ENCODE measurements around the gene GORASP1. TPM values are rescaled to one million over a fixed set of nuclear protein-coding genes. Genes with fewer than 3 reads are reported as not detected.

Gene GORASP1
- total and polyA plus RNA-seq, 2 experiments from 2014 or later = 10.3 to 38.3 TPM

DNA sequence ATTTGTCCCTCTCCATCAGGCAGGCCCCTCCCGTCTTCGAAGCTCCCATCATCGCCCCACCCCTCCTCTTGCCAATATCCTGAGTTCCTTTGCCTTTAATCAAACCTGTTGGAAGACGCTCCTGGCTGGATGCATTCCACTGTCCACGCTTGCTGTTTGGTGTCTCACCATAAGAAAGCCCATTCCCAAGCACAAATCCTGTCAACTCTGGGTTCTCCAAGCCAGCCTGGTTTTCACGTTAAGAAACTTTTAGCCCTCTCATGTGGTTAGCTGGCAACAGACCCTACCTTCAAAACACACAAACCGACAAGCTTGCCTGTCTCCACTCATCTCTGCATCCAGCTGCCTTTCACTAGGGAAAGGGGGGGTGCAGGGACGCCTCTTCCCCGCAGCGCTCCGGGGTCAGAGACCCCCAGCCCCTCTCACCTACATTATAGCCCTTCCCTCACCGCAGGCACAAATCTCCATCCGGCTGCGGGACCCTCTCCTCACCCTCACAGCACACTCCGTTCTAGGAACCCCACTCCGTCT is 1.1 kb downstream of the GORASP1 start (continued):
- TF ChIP-seq, protein P1, sequence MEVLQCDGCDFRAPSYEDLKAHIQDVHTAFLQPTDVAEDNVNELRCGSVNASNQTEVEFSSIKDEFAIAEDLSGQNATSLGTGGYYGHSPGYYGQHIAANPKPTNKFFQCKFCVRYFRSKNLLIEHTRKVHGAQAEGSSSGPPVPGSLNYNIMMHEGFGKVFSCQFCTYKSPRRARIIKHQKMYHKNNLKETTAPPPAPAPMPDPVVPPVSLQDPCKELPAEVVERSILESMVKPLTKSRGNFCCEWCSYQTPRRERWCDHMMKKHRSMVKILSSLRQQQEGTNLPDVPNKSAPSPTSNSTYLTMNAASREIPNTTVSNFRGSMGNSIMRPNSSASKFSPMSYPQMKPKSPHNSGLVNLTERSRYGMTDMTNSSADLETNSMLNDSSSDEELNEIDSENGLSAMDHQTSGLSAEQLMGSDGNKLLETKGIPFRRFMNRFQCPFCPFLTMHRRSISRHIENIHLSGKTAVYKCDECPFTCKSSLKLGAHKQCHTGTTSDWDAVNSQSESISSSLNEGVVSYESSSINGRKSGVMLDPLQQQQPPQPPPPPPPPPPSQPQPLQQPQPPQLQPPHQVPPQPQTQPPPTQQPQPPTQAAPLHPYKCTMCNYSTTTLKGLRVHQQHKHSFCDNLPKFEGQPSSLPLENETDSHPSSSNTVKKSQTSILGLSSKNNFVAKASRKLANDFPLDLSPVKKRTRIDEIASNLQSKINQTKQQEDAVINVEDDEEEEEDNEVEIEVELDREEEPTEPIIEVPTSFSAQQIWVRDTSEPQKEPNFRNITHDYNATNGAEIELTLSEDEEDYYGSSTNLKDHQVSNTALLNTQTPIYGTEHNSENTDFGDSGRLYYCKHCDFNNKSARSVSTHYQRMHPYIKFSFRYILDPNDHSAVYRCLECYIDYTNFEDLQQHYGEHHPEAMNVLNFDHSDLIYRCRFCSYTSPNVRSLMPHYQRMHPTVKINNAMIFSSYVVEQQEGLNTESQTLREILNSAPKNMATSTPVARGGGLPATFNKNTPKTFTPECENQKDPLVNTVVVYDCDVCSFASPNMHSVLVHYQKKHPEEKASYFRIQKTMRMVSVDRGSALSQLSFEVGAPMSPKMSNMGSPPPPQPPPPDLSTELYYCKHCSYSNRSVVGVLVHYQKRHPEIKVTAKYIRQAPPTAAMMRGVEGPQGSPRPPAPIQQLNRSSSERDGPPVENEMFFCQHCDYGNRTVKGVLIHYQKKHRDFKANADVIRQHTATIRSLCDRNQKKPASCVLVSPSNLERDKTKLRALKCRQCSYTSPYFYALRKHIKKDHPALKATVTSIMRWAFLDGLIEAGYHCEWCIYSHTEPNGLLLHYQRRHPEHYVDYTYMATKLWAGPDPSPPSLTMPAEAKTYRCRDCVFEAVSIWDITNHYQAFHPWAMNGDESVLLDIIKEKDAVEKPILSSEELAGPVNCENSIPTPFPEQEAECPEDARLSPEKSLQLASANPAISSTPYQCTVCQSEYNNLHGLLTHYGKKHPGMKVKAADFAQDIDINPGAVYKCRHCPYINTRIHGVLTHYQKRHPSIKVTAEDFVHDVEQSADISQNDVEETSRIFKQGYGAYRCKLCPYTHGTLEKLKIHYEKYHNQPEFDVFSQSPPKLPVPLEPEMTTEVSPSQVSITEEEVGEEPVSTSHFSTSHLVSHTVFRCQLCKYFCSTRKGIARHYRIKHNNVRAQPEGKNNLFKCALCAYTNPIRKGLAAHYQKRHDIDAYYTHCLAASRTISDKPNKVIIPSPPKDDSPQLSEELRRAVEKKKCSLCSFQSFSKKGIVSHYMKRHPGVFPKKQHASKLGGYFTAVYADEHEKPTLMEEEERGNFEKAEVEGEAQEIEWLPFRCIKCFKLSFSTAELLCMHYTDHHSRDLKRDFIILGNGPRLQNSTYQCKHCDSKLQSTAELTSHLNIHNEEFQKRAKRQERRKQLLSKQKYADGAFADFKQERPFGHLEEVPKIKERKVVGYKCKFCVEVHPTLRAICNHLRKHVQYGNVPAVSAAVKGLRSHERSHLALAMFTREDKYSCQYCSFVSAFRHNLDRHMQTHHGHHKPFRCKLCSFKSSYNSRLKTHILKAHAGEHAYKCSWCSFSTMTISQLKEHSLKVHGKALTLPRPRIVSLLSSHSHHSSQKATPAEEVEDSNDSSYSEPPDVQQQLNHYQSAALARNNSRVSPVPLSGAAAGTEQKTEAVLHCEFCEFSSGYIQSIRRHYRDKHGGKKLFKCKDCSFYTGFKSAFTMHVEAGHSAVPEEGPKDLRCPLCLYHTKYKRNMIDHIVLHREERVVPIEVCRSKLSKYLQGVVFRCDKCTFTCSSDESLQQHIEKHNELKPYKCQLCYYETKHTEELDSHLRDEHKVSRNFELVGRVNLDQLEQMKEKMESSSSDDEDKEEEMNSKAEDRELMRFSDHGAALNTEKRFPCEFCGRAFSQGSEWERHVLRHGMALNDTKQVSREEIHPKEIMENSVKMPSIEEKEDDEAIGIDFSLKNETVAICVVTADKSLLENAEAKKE (CRISPR knock-in tag; IDR thresholded peaks at IDR 0.05) = no peak
- no peak for TF ChIP-seq EZH2phosphoT487 (IDR thresholded peaks at IDR 0.05; ENCODE audit: unreplicated experiment)

DNA sequence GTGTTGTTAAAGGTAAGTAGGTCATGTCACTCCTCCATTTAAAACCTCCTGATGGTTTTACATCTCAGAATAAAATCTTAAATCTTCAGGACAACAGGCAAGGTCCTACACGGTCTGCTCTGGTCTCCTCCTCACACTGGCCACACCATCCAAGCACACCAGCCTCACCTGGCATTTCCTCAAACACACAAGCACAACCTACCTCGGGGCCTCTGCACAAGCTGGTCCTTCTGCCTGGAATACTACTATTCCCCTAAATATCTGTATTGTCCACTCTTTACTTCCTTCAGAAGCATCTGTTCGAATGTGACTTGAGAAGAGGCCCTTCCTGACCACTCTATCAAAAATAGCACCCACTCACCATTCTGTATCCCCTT is 1.8 kb downstream of the GORASP1 start:
- no peaks in the 10 kb centered on the region for H3K27me3 ChIP-seq (ENCODE audit: insufficient read depth)
- no peaks in the 10 kb centered on the region for H3K9me2 ChIP-seq (ENCODE audit: insufficient read depth)
- ATAC-seq (no peak), DNase-seq (ENCODE audit: low spot score) (no peak)
- H3K4me3 ChIP-seq = peak overlapping the region; percentile 98; the same call in 1 of the 2 replicates
- H2AFZ ChIP-seq = no peak overlapping the region
- Mint-ChIP-seq H3K27ac (no peak overlapping the region), H3K36me3 (ENCODE audit: low read depth) (no peaks in the 10 kb centered on the region; the same call in 1 of the 3 replicates), H3K4me1 (peaks cover 33% of the 10 kb centered on the region), H3K4me3 (peak overlapping the region; percentile 94), H3K27me3 (ENCODE audit: insufficient read depth, low read depth, poor library complexity) (peaks cover 10% of the 10 kb centered on the region), H3K9me3 (no peaks in the 10 kb centered on the region; the same call in 2 of the 3 replicates)
- H3K4me2 ChIP-seq = peak overlapping the region; percentile 82; the same call in 1 of the 2 replicates
- H3K79me2 ChIP-seq (replicated peaks; ENCODE audit: insufficient read depth) = peaks cover 9% of the 10 kb centered on the region
- no peaks in the 10 kb centered on the region for H3F3A ChIP-seq (replicated peaks; ENCODE audit: low read depth)
- no peaks in the 10 kb centered on the region for H3K36me3 ChIP-seq (ENCODE audit: insufficient read depth)
- peaks cover 12% of the 10 kb centered on the region for H4K20me1 ChIP-seq (replicated peaks; ENCODE audit: insufficient read depth)
- no peak overlapping the region for H3K27ac ChIP-seq (ENCODE audit: low read depth)
- no peaks in the 10 kb centered on the region for H3K4me1 ChIP-seq (ENCODE audit: insufficient read depth)
- TF ChIP-seq EZH2phosphoT487 (IDR thresholded peaks at IDR 0.05; ENCODE audit: unreplicated experiment) (no peak), ZNF331 (CRISPR knock-in tag; IDR thresholded peaks at IDR 0.05; ENCODE audit: low read depth) (no peak), JUNB (IDR thresholded peaks at IDR 0.05; ENCODE audit: unreplicated experiment) (no peak), NANOG (IDR thresholded peaks at IDR 0.05; ENCODE audit: borderline replicate concordance) (no peak), ZNF114 (CRISPR knock-in tag; IDR thresholded peaks at IDR 0.05) (no peak), EZH2 (IDR thresholded peaks at IDR 0.05; ENCODE audit: low read depth, unreplicated experiment) (no peak), CREB1 (CRISPR knock-in tag; IDR thresholded peaks at IDR 0.05; ENCODE audit: low read depth) (no peak)
- TF ChIP-seq, protein P1 (CRISPR knock-in tag; IDR thresholded peaks at IDR 0.05) = no peak
